Measurements from ENCODE around the gene SOX13. TPM values are rescaled to one million over a fixed set of nuclear protein-coding genes. Genes with fewer than 3 reads are reported as not detected.

The SOX13 gene
- total and polyA plus RNA-seq, 10 of the 15 experiments (the other 5 are each of a cell fraction or from before 2014, with no cell fraction given), result 0.04 to 0.31 (median 0.11) TPM; not detected in 7

- no peaks in the 10 kb centered on the region for H3K36me3 ChIP-seq (ENCODE audit: control insufficient read depth in 2 of 2, insufficient read depth in 2 of 2, low read length in 1 of 2)
- H3K9me3 ChIP-seq (replicated peaks; ENCODE audit: control insufficient read depth, insufficient read depth, low read length), result no peaks in the 10 kb centered on the region
- no peaks in the 10 kb centered on the region for H4K20me1 ChIP-seq (ENCODE audit: control insufficient read depth, insufficient read depth)
- no peaks in the 10 kb centered on the region for H3K4me1 ChIP-seq (ENCODE audit: control insufficient read depth, insufficient read depth, low read length)
- no peak for TF ChIP-seq ZNF592 (IDR thresholded peaks at IDR 0.05)
- no peak for TF ChIP-seq BCL11A (IDR thresholded peaks at IDR 0.05; ENCODE audit: low read depth, low read length)
- no peaks in the 10 kb centered on the region for H3K79me2 ChIP-seq (ENCODE audit: control insufficient read depth, insufficient read depth, low read length)
- ATAC-seq (no peak), FAIRE-seq (no peak), DNase-seq (ENCODE audit: low read depth, low spot score) (no peak)
- RAD21 ChIA-PET (ENCODE audit: unreplicated experiment), result no interaction called here
- SMC1A ChIA-PET (ENCODE audit: uncharacterized antibody, unreplicated experiment), result no interaction called here
- H3K27ac ChIP-seq (ENCODE audit: control insufficient read depth, insufficient read depth), result no peak overlapping the region
- in situ Hi-C loops (cut with MboI), result no loop called here
- no TSS peak for BruUV-seq (replicated peaks)
- no peak overlapping the region for H3K4me3 ChIP-seq
- H2AFZ ChIP-seq (ENCODE audit: control insufficient read depth, low read depth, low read length), result no peak overlapping the region
- WGBS (ENCODE audit: insufficient coverage, insufficient replicate concordance, low lambda C conversion rate, missing lambda C conversion rate), result 14% methylated on average over 3 of the region's 3 CpGs
- peaks cover 0 to 6% of the 10 kb centered on the region in 2 experiments; a peak in 3 of 4 replicates for H3K27me3 ChIP-seq (replicated peaks in 1 of 2; ENCODE audit: control insufficient read depth in 2 of 2, insufficient read depth in 2 of 2, low read length in 1 of 2)
- intact Hi-C loops (cut with micrococcal nuclease; ENCODE audit: unreplicated experiment), result no loop called here
- CTCF ChIA-PET, result no interaction called here
- H3K9ac ChIP-seq (ENCODE audit: control insufficient read depth, insufficient read depth, low read length), result no peak overlapping the region
- H3K4me2 ChIP-seq (ENCODE audit: control insufficient read depth, insufficient read depth), result no peak overlapping the region
- POLR2A ChIA-PET, result interaction anchor here (0.6 kb wide), 1 partner anchor 114 kb away, joined by 4 read pairs; no protein-coding TSS in a partner anchor
These were observed 45.5 kb upstream of the SOX13 start for GRCh38 chr1:204027446-204027845.

- no peaks in the 10 kb centered on the region for H3K36me3 ChIP-seq (ENCODE audit: control insufficient read depth in 2 of 2, insufficient read depth in 2 of 2, low read length in 1 of 2)
- in situ Hi-C loops (cut with MboI), result no loop called here
- no peak overlapping the region for H3K9ac ChIP-seq (ENCODE audit: control insufficient read depth, insufficient read depth, low read length)
- no peak for ATAC-seq
- peaks cover 0 to 6% of the 10 kb centered on the region in 2 experiments; a peak in 3 of 4 replicates for H3K27me3 ChIP-seq (replicated peaks in 1 of 2; ENCODE audit: control insufficient read depth in 2 of 2, insufficient read depth in 2 of 2, low read length in 1 of 2)
- no peak overlapping the region for H3K4me3 ChIP-seq
- H2AFZ ChIP-seq (ENCODE audit: control insufficient read depth, low read depth, low read length), result no peak overlapping the region
- ChIA-PET CTCF (no interaction called here), RAD21 (ENCODE audit: unreplicated experiment) (no interaction called here), SMC1A (ENCODE audit: uncharacterized antibody, unreplicated experiment) (no interaction called here), POLR2A (no interaction called here)
- no peak overlapping the region for H3K4me2 ChIP-seq (ENCODE audit: control insufficient read depth, insufficient read depth)
- intact Hi-C loops (cut with micrococcal nuclease; ENCODE audit: unreplicated experiment), result no loop called here
- no peak overlapping the region for H3K27ac ChIP-seq (ENCODE audit: control insufficient read depth, insufficient read depth)
- H4K20me1 ChIP-seq (ENCODE audit: control insufficient read depth, insufficient read depth), result no peaks in the 10 kb centered on the region
- BruUV-seq (replicated peaks), result no TSS peak
- TF ChIP-seq ZNF217 (IDR thresholded peaks at IDR 0.05) (no peak), MTA2 (IDR thresholded peaks at IDR 0.05; ENCODE audit: low read depth) (no peak), CHD4 (IDR thresholded peaks at IDR 0.05) (no peak), IRF4 (IDR thresholded peaks at IDR 0.05; ENCODE audit: low read depth, low read length) (no peak)
- DNase-seq (ENCODE audit: low read depth, low spot score), result no peak
- H3K9me3 ChIP-seq (replicated peaks; ENCODE audit: control insufficient read depth, insufficient read depth, low read length), result no peaks in the 10 kb centered on the region
- WGBS (ENCODE audit: insufficient coverage, insufficient replicate concordance, low lambda C conversion rate, missing lambda C conversion rate), result 48% methylated on average over 11 of the region's 11 CpGs
- H3K4me1 ChIP-seq (ENCODE audit: control insufficient read depth, insufficient read depth, low read length), result no peaks in the 10 kb centered on the region
- no peak for FAIRE-seq
- H3K79me2 ChIP-seq (ENCODE audit: control insufficient read depth, insufficient read depth, low read length), result no peaks in the 10 kb centered on the region
These were observed 43.9 kb upstream of the SOX13 start for GRCh38 chr1:204029016-204029415.
